Mesenchymal stem cell (in vitro differentiated cells and primary cell): ENCODE data around the gene MYO5B.

ENCODE experiments used
- DNase-seq: peaks from one replicate; pipeline ENCODE4 v3.0.0-alpha.2; 2013
- H2AFZ ChIP-seq: one replicate; pipeline ENCODE4 v1.6.1; 2013; ENCODE audit warnings: low read depth, mild to moderate bottlenecking, control low read depth, inconsistent platforms, low read length, moderate library complexity
- H2AK5ac ChIP-seq: 2 replicates; pipeline ENCODE4 v1.6.1; 2013; ENCODE audit warnings: low read length, moderate library complexity, mild to moderate bottlenecking, inconsistent platforms; ENCODE audit not compliant: severe bottlenecking
- H2BK120ac ChIP-seq: one replicate; pipeline ENCODE4 v1.6.1; 2013; ENCODE audit warnings: low read depth, mild to moderate bottlenecking, inconsistent platforms, low read length, moderate library complexity
- H2BK12ac ChIP-seq, 2 experiments: one replicate each; pipeline ENCODE4 v1.6.1; 2013; ENCODE audit warnings: inconsistent platforms in 2 of 2, low read length in 2 of 2, mild to moderate bottlenecking in 2 of 2, moderate library complexity in 2 of 2, control low read depth in 1 of 2
- H2BK15ac ChIP-seq: one replicate; pipeline ENCODE4 v1.6.1; 2013; ENCODE audit warnings: mild to moderate bottlenecking, low read depth, inconsistent platforms; ENCODE audit not compliant: poor library complexity, severe bottlenecking
- H2BK5ac ChIP-seq: 2 replicates; pipeline ENCODE4 v1.6.1; 2013; ENCODE audit warnings: low read depth, mild to moderate bottlenecking, low read length, control low read depth, inconsistent platforms; ENCODE audit not compliant: poor library complexity, severe bottlenecking
- H3K14ac ChIP-seq, 2 experiments: one replicate each; pipeline ENCODE4 v1.6.1; 2013; ENCODE audit warnings: inconsistent platforms in 2 of 2, low read length in 2 of 2, control low read depth in 1 of 2, mild to moderate bottlenecking in 1 of 2, moderate library complexity in 1 of 2
- H3K18ac ChIP-seq, 2 experiments: one replicate each; pipeline ENCODE4 v1.6.1; 2013; ENCODE audit warnings: inconsistent platforms in 2 of 2, low read length in 2 of 2, control low read depth in 1 of 2, low read depth in 1 of 2, mild to moderate bottlenecking in 1 of 2
- H3K23ac ChIP-seq, 2 experiments: one replicate each; pipeline ENCODE4 v1.6.1; 2013; ENCODE audit warnings: inconsistent platforms in 2 of 2, low read length in 2 of 2, mild to moderate bottlenecking in 2 of 2, moderate library complexity in 2 of 2, control low read depth in 1 of 2
- H3K27ac ChIP-seq: 2 replicates; pipeline ENCODE4 v1.5.1; 2013; ENCODE audit warnings: mild to moderate bottlenecking, moderate library complexity, low read length, control low read depth, inconsistent platforms; ENCODE audit not compliant: poor library complexity, severe bottlenecking
- H3K27me3 ChIP-seq, 2 experiments: 2 replicates each; pipeline versions ENCODE4 v1.6.1 to v1.7.0; 2013; ENCODE audit warnings: low read length in 2 of 2, mild to moderate bottlenecking in 2 of 2, moderate library complexity in 2 of 2, control low read depth in 1 of 2, inconsistent platforms in 1 of 2; ENCODE audit not compliant: control insufficient read depth in 1 of 2, insufficient read depth in 1 of 2
- H3K36me3 ChIP-seq, 2 experiments: 2 replicates each; pipeline versions ENCODE4 v1.6.1 to v1.7.0; 2013; ENCODE audit warnings: low read length in 2 of 2, control low read depth in 1 of 2, inconsistent platforms in 1 of 2, low read depth in 1 of 2, mild to moderate bottlenecking in 1 of 2; ENCODE audit not compliant: insufficient read depth in 2 of 2, control insufficient read depth in 1 of 2
- H3K4ac ChIP-seq, 2 experiments: one replicate each; pipeline ENCODE4 v1.6.1; 2013; ENCODE audit warnings: inconsistent platforms in 2 of 2, low read length in 2 of 2, mild to moderate bottlenecking in 2 of 2, moderate library complexity in 2 of 2, control low read depth in 1 of 2, low read depth in 1 of 2
- H3K4me1 ChIP-seq: 2 replicates; pipeline ENCODE4 v1.6.1; 2013; ENCODE audit warnings: low read depth, low read length, control low read depth; ENCODE audit not compliant: control insufficient read depth, insufficient read depth
- H3K4me2 ChIP-seq: 2 replicates; pipeline ENCODE4 v1.6.1; 2013; ENCODE audit warnings: low read length, mild to moderate bottlenecking, inconsistent platforms; ENCODE audit not compliant: poor library complexity, severe bottlenecking
- H3K4me3 ChIP-seq, 2 experiments: 2 replicates each; pipeline versions ENCODE4 v1.5.1 to v1.7.0; 2013; ENCODE audit warnings: low read length in 2 of 2, mild to moderate bottlenecking in 2 of 2, control low read depth in 1 of 2, low read depth in 1 of 2; ENCODE audit not compliant: insufficient read depth in 1 of 2
- H3K79me1 ChIP-seq: replicated peaks from 2 replicates; pipeline ENCODE4 v1.6.1; 2013; ENCODE audit warnings: mild to moderate bottlenecking, control low read depth, low read length, inconsistent platforms; ENCODE audit not compliant: poor library complexity, severe bottlenecking
- H3K9ac ChIP-seq: 2 replicates; pipeline ENCODE4 v1.7.0; 2013; ENCODE audit warnings: mild to moderate bottlenecking, low read length, moderate library complexity
- H3K9me3 ChIP-seq: 2 replicates; pipeline ENCODE4 v1.7.0; 2013; ENCODE audit warnings: mild to moderate bottlenecking, low read length; ENCODE audit not compliant: control insufficient read depth
- H4K8ac ChIP-seq: one replicate; pipeline ENCODE4 v1.6.1; 2013; ENCODE audit warnings: inconsistent platforms, mild to moderate bottlenecking, low read length, moderate library complexity
- H4K91ac ChIP-seq: one replicate; pipeline ENCODE4 v1.6.1; 2013; ENCODE audit warnings: mild to moderate bottlenecking, low read length, inconsistent platforms
- WGBS: methylation state at CpG from one replicate; pipeline ENCODE4 v1.1.7; 2013; ENCODE audit warnings: mixed read lengths; 5-methylcytosine and 5-hydroxymethylcytosine counted together

The MYO5B gene

GRCh38 chr18:50117863-50118262, 77.1 kb downstream of the MYO5B start:
- no peak overlapping the region for H2AK5ac ChIP-seq
- WGBS = 53% methylated on average over 3 of the region's 3 CpGs
- H4K8ac ChIP-seq = no peak overlapping the region
- no peak overlapping the region for H3K9ac ChIP-seq
- no peak overlapping the region for H2BK5ac ChIP-seq
- H3K23ac ChIP-seq = no peak overlapping the region
- no peak overlapping the region for H2AFZ ChIP-seq
- no peaks in the 10 kb centered on the region for H3K79me1 ChIP-seq
- H3K36me3 ChIP-seq = no peaks in the 10 kb centered on the region
- H2BK15ac ChIP-seq = no peak overlapping the region
- no peak for DNase-seq
- no peak overlapping the region for H3K4me3 ChIP-seq
- no peak overlapping the region for H4K91ac ChIP-seq
- no peak overlapping the region for H2BK120ac ChIP-seq
- H3K18ac ChIP-seq = no peak overlapping the region
- H3K27me3 ChIP-seq = peaks cover 15 to 71% of the 10 kb centered on the region in 2 experiments
- H3K9me3 ChIP-seq = no peaks in the 10 kb centered on the region
- no peak overlapping the region for H2BK12ac ChIP-seq
- no peak overlapping the region for H3K4me2 ChIP-seq
- no peak overlapping the region for H3K4ac ChIP-seq
- H3K4me1 ChIP-seq = no peaks in the 10 kb centered on the region
- no peak overlapping the region for H3K27ac ChIP-seq
- H3K14ac ChIP-seq = no peak overlapping the region

GRCh38 chr18:50115095-50115494, 79.9 kb downstream of the MYO5B start:
- Histone ChIP-seq H3K27me3 (peaks cover 22 to 81% of the 10 kb centered on the region in 2 experiments), H3K79me1 (no peaks in the 10 kb centered on the region), H3K4me1 (no peaks in the 10 kb centered on the region), H2BK15ac (no peak overlapping the region), H4K91ac (no peak overlapping the region), H2AK5ac (no peak overlapping the region), H3K9me3 (no peaks in the 10 kb centered on the region), H2AFZ (no peak overlapping the region), H3K14ac (no peak overlapping the region), H3K18ac (no peak overlapping the region), H2BK120ac (no peak overlapping the region), H4K8ac (no peak overlapping the region), H3K9ac (no peak overlapping the region), H2BK12ac (no peak overlapping the region), H3K27ac (no peak overlapping the region), H3K4me3 (no peak overlapping the region), H2BK5ac (no peak overlapping the region), H3K23ac (no peak overlapping the region), H3K4ac (no peak overlapping the region), H3K36me3 (no peaks in the 10 kb centered on the region), H3K4me2 (no peak overlapping the region)
- WGBS = 78% methylated on average over 2 of the region's 2 CpGs
- no peak for DNase-seq

GRCh38 chr18:50114448-50114847, 80.5 kb downstream of the MYO5B start:
- no peak overlapping the region for H3K23ac ChIP-seq
- 85% methylated on average over 5 of the region's 6 CpGs for WGBS
- no peaks in the 10 kb centered on the region for H3K79me1 ChIP-seq
- H4K8ac ChIP-seq = no peak overlapping the region
- H3K4ac ChIP-seq = no peak overlapping the region
- no peak overlapping the region for H3K9ac ChIP-seq
- H3K27me3 ChIP-seq = peaks cover 20 to 75% of the 10 kb centered on the region in 2 experiments
- H2AFZ ChIP-seq = no peak overlapping the region
- no peak overlapping the region for H3K4me3 ChIP-seq
- no peak overlapping the region for H2BK5ac ChIP-seq
- no peak overlapping the region for H2BK120ac ChIP-seq
- no peak overlapping the region for H4K91ac ChIP-seq
- H3K36me3 ChIP-seq = no peaks in the 10 kb centered on the region
- no peak overlapping the region for H2BK15ac ChIP-seq
- no peak overlapping the region for H3K14ac ChIP-seq
- DNase-seq = no peak
- H3K4me1 ChIP-seq = no peaks in the 10 kb centered on the region
- H3K27ac ChIP-seq = no peak overlapping the region
- H2BK12ac ChIP-seq = no peak overlapping the region
- H3K9me3 ChIP-seq = no peaks in the 10 kb centered on the region
- H2AK5ac ChIP-seq = no peak overlapping the region
- no peak overlapping the region for H3K18ac ChIP-seq
- H3K4me2 ChIP-seq = no peak overlapping the region

- H3K36me3 ChIP-seq = no peaks in the 10 kb centered on the region
- no peak overlapping the region for H3K14ac ChIP-seq
- 63% methylated on average over 2 of the region's 2 CpGs for WGBS
- no peak overlapping the region for H3K4me2 ChIP-seq
- H3K4me1 ChIP-seq = no peaks in the 10 kb centered on the region
- no peak overlapping the region for H2AK5ac ChIP-seq
- H4K8ac ChIP-seq = no peak overlapping the region
- H2BK12ac ChIP-seq = no peak overlapping the region
- H3K27ac ChIP-seq = no peak overlapping the region
- H3K79me1 ChIP-seq = no peaks in the 10 kb centered on the region
- no peak overlapping the region for H3K18ac ChIP-seq
- no peak overlapping the region for H2BK15ac ChIP-seq
- no peak overlapping the region for H2AFZ ChIP-seq
- no peaks in the 10 kb centered on the region for H3K9me3 ChIP-seq
- no peak overlapping the region for H3K4me3 ChIP-seq
- H3K23ac ChIP-seq = no peak overlapping the region
- no peak overlapping the region for H2BK120ac ChIP-seq
- no peak overlapping the region for H4K91ac ChIP-seq
- H3K9ac ChIP-seq = no peak overlapping the region
- no peak overlapping the region for H2BK5ac ChIP-seq
- no peak for DNase-seq
- H3K27me3 ChIP-seq = peaks cover 20 to 71% of the 10 kb centered on the region in 2 experiments
- H3K4ac ChIP-seq = no peak overlapping the region
Measured at GRCh38 chr18:50113726-50114125, 81.2 kb downstream of the MYO5B start.
